ENCODE data around the gene SLC4A1AP. TPM values are rescaled to one million over a fixed set of nuclear protein-coding genes. Genes with fewer than 3 reads are reported as not detected.

SLC4A1AP gene
- total and polyA plus RNA-seq, 2 experiments from 2014 or later = 24.3 to 29.2 TPM

- no peaks in the 10 kb centered on the region for H3K4me1 ChIP-seq (ENCODE audit: insufficient read depth)
- H3K4me3 Mint-ChIP-seq = no peak overlapping the region
- no peaks in the 10 kb centered on the region for H3K36me3 ChIP-seq (ENCODE audit: insufficient read depth)
- no peak overlapping the region for H3K27ac ChIP-seq (ENCODE audit: low read depth)
- H2AFZ ChIP-seq = no peak overlapping the region
- no peak overlapping the region for H3K27ac Mint-ChIP-seq
- no peaks in the 10 kb centered on the region for H3K79me2 ChIP-seq (replicated peaks; ENCODE audit: insufficient read depth)
- TF ChIP-seq ZNF462 (CRISPR knock-in tag; IDR thresholded peaks at IDR 0.05) = no peak
- TF ChIP-seq JUNB (IDR thresholded peaks at IDR 0.05; ENCODE audit: unreplicated experiment) = no peak
- no peak for TF ChIP-seq REST (IDR thresholded peaks at IDR 0.05; ENCODE audit: unreplicated experiment)
- TF ChIP-seq CREB1 (CRISPR knock-in tag; IDR thresholded peaks at IDR 0.05; ENCODE audit: low read depth) = no peak
- TF ChIP-seq ZNF331 (CRISPR knock-in tag; IDR thresholded peaks at IDR 0.05; ENCODE audit: low read depth) = no peak
- TF ChIP-seq NANOG (IDR thresholded peaks at IDR 0.05; ENCODE audit: borderline replicate concordance) = no peak
- no peak for TF ChIP-seq POLR2AphosphoS5 (IDR thresholded peaks at IDR 0.05; ENCODE audit: low read depth)
- TF ChIP-seq ZNF114 (CRISPR knock-in tag; IDR thresholded peaks at IDR 0.05) = no peak
- TF ChIP-seq EZH2 (IDR thresholded peaks at IDR 0.05; ENCODE audit: low read depth, unreplicated experiment) = no peak
- no peaks in the 10 kb centered on the region for H4K20me1 ChIP-seq (replicated peaks; ENCODE audit: insufficient read depth)
- peaks cover 5% of the 10 kb centered on the region for H3K4me1 Mint-ChIP-seq
- 0 out of 2 replicates have a peak, but pooled peaks cover 1% of the 10 kb centered on the region for H3F3A ChIP-seq (replicated peaks; ENCODE audit: low read depth)
- H3K9me3 Mint-ChIP-seq = peaks cover 18% of the 10 kb centered on the region; the same call in 2 of the 3 replicates
- no peak for DNase-seq (ENCODE audit: low spot score)
- ATAC-seq = no peak
- no peaks in the 10 kb centered on the region for H3K27me3 ChIP-seq (ENCODE audit: insufficient read depth)
- H3K27me3 Mint-ChIP-seq (ENCODE audit: insufficient read depth, low read depth, poor library complexity) = no peaks in the 10 kb centered on the region
- H3K36me3 Mint-ChIP-seq (ENCODE audit: low read depth) = peaks cover 2% of the 10 kb centered on the region; the same call in 2 of the 3 replicates
- no peak overlapping the region for H3K4me2 ChIP-seq
- 0 out of 2 replicates have a peak, but pooled peaks cover 3% of the 10 kb centered on the region for H3K9me2 ChIP-seq (ENCODE audit: insufficient read depth)
- H3K4me3 ChIP-seq = no peak overlapping the region
Measured at GRCh38 chr2:27741673-27742072, 78.0 kb downstream of the SLC4A1AP start.

Measured in GM23338 (cell line).